NCI-H748 treated with DMSO at 0.1 percent for 48 hours (cell line): ENCODE results near the gene OR6F1.
"Not testable (repeated sequence)": the region's sequence is repeated elsewhere in the genome, so short reads cannot be mapped to it uniquely, and the experiment has no call there.

Experiments
- DNase-seq: peaks from one replicate; lab custom pipeline; 2025; lab: John Stamatoyannopoulos, UW

The OR6F1 gene

DNA sequence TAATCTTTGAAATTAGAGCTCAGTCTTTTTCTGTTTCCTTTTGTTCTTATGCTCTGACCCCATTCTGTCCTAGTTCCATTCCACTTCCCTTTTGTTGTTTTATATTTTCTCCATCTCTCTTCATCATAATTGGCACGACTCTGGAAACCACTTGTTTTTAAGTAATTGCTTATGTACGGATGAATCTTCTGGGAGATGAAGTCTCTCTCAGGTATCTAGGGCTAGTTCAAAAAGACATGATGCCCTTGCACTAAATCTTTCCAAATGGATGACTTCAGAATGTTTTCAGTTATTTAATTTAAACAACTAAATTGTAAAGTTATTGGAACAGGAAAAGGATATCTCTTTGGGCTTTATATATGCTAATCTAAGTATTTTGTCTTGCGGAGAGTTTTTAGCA, at the start of gene OR6F1:
Gene OR6F1 (minus strand): TSS at position 101 of the 400 bp plus-strand sequence. CDS start 3,891 bp downstream, outside the sequence.
- DNase-seq, result no peak

DNA sequence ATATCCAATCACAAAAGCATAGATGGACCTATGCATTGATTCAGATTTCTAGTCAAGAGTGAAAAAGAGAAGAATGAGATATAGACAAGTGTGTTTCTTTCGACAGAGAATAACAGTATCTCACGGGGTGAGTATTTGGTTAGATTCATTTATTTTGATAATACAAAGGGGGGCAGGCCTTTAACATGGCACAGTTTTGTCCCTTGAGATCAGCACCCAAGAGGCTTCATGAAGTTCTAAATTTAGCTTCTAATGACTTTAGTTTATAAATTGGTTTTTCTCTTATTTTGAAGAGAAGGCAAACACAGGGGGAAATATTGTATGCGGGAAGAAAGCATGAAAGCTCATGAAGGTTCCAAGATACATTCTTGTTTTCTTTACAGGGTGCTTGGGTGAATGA, 44.0 kb upstream of the OR6F1 start, which contains the start of gene OR1C1:
Gene OR1C1 (minus strand): TSS at position 101 of the 400 bp plus-strand sequence. CDS start 2,150 bp downstream, outside the sequence.
- DNase-seq, result no peak

DNA sequence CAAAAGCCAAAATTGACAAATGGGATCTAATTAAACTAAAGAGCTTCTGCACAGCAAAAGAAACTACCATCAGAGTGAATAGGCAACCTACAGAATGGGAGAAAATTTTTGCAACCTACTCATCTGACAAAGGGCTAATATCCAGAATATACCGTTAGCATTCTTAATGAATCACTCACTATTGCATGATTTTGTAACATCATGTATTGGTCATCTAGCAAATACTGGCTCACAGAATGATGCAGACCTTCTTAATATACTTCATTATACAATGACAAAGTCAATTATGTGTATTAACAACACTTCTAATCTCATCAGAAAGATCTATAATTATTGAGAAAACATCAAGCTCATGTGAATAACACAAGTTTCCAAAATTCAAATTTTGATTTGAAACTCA, 37.9 kb upstream of the OR6F1 start:
- DNase-seq, result not testable (repeated sequence)

DNA sequence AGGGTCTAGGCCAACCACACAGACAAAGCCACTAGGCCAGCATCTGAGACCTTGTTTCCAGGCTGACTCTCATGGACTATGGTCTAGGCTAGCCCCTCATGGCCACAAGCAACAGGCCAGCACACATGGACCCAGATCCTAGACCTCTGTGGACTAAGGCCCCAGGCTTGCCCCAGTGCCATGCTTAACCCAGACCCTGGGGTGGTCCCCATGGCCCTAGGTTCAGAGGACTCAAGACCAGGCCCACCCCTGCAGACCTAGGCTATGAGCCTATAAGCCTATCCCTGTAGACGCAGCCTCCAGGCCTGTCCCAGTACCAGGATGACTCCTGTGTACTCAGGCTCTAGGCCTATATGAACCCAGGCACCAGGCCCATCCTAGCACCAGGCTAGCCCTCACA, 33.4 kb upstream of the OR6F1 start:
- no peak for DNase-seq

DNA sequence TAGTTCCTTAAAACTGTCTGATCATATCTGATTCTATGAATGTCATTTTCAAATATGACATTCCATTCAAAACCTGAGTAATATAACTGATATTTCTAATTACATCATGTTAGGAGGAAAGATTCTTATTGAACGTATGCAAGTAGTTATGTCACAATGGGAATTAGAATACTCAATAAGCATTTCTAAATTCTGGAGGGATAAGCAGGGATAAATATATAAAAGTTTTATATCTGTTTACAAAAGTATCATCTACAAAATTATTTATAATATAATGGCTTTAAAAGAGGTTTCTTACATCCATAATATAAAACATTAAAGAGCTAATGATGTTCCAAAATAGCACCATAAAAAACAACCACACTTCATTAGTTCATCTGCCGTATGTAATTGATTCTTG, 31.6 kb upstream of the OR6F1 start, which contains the start of gene OR14A2:
Gene OR14A2 (minus strand): TSS at position 101 of the 400 bp plus-strand sequence.
- DNase-seq, result no peak

DNA sequence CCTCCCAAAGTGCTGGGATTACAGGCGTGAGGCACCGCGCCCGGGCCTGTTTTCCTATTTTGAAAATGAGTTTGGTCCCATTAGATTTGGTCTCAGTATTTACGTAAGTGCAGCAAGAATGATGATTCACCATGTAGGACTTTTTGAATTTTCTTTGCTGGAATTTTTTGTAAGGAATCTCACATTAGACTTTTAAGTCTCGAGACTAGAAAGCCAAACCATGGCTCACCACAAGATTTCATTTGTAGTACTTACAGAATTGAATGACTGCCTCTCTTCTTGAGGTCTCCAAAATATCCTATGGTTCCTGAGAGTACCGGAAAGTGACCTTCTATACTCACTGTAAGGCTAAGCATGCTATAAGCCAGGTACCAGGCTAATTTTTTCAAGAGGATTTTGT, 31.2 kb upstream of the OR6F1 start:
- DNase-seq, result no peak

DNA sequence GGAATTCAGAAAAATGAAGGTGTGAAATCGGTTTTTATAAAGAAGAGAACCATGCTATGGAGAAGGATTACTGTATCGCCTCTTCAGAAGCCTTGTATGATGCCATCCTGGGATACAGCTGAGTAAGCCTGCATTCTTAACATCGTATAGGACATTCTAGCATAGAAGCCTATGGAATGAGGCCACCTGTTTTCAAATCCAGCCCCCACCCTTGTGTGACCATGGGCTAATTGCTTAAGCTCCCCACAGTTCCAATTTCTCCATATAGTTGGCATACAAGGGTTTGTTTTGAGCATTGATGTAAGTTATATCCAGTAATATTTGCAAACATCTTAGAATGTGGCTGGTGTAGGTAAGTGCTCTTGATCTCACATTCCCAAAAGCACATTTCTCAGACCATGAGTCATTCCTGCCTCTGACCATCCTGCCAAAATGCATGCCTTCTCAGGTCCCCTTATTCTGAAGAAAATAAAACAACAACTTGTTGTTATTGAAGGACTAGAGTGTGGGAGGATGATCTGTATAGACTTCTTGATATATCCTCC, 30.0 kb upstream of the OR6F1 start:
- no peak for DNase-seq

DNA sequence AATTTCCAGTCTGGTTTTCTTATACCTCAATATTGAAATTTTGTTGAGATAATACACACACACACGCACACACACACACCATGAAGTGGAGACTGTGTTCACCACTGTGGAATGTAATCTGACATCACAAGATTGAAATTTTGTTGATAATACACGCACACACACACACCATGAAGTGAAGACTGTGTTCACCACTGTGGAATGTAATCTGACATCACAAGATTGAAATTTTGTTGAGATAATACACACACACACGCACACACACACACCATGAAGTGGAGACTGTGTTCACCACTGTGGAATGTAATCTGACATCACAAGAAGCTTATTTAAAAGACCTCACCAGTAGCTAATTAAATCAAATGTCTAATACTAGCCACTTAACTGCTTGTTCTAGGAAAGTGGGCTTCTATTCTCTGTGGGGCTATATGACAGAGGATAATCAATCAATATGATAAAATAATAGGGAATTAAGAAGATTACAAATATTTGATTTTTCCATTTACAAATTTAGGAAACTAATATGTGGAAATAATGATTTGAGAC, 25.8 kb upstream of the OR6F1 start:
- not testable (repeated sequence) for DNase-seq

DNA sequence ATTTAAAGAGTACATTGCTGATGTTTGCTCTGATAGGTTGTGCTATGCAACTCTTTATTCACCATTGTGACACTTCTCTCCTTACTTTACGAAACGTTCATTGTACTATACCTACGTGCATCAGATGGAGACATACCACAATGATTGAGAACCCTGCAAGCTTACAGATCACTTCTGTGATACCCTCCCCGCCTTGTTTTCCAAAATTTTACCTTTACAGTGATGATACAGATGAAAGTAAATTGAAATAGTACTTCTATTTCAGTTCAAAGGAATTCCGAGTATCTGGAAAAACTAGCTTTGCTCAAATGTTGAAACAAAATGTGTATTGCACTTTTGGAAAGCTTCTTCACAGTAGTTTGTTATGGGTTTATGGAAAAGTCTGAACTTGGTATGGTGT, 25.3 kb upstream of the OR6F1 start:
- DNase-seq, result no peak

DNA sequence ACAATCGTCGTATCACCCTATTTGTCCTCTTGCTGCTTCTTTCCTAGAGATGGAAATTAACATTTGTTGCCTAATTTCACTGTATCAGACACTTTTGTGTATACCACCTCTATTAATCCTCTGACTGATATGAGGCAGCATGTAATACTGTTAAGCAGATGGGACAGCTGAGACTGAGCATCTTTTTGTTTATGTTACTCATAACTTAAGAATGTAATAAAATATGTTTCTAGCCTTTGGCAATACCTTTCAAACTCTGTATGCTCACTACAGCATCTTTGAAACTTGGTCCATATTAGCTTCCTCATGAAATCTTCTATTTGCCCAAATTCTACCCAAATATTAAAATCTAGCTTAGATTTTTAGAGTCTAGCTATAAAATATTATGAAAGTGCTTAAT, 24.3 kb upstream of the OR6F1 start:
- no peak for DNase-seq

DNA sequence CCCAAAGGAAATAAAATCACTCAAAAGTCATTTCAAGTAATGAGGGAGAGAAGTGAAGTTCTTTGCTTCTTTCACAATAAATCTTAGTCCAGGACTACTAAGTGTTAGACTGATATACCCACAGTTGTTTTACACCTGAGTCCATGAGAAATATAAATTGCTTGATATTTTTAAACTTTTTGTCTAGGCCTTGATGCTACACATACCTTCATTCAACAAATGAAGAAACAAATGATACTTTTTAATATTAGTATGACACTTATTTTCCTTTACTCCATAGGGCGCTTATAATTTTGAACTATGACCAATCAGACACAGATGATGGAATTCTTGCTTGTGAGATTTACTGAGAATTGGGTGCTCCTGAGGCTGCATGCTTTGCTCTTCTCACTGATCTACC, 21.9 kb upstream of the OR6F1 start, which contains the start of gene OR14K1:
Gene OR14K1 (plus strand): TSS at position 301 of the 400 bp plus-strand sequence. CDS start 0 bp downstream, at position 301.
- DNase-seq, result no peak

DNA sequence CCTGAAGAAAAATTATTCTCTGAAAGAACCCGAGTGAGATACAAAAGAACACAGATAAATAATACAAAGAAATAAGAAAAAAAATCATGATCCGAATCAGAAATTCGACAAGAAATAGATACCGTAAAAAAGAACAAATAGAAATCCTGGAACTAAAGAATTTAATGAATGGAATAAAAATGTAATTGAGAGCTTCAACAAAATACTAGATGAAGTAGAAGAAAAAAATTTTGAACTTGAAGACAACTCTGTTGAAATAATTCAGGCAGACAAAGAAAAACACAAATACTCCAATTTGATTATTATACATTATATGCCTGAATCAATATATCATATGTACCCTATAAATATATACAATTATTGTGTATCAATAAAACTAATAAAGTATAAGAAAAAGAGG, 4.8 kb upstream of the OR6F1 start:
- DNase-seq, result no peak

DNA sequence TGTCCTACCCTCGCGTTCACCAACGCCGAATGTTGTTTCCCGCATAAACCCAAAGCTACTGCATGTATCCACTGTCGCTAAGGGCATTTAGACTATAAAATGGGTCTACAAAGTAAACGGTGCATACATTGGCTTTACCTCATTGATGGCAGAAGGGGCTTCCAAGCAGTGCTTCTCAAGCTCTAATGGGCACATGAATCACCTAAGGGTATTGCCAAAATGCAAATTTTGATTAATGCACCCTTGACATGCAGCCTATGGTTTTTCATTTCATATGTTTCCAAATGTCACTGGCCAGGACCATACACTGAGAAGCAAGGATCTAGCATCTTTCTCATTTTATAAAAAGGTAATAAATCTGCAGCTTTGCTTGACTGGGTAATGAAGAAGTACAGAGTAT, 2.7 kb downstream of the OR6F1 start:
- DNase-seq, result no peak

DNA sequence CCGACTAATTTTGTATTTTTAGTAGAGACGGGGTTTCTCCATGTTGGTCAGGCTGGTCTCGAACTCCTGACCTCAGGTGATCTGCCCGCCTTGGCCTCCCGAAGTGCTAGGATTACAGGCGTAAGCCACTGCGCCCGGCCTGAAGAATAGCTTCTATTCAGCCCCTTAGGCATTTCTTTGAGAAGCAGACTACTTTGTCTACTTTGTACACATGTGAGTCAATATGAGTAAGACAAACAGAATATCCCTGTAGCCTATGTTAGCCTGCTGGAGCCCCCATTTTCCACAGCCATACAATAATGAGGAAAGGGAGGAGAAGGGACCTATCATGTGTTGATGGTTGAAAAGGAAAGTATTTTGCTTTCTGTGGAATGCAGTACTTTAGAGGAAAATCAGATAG, 5.8 kb downstream of the OR6F1 start:
- not testable (repeated sequence) for DNase-seq

DNA sequence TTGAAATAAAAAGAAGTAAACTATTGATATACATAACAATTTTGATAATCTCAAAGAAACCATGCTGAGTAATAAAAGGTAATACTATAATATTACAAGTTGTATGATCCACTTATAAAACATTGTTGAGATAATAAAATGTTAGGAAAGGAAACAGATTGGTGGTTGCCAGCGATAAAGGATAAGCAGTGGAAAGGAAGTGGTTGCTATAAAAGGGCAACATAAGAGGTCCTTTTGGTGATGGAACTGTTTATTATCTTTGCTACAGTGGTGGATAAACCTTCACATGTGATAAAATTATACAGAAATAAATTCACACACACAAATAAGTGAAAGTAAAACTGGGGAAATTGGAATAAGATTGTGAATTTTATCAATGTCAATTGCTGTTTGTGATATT, 15.1 kb downstream of the OR6F1 start:
- DNase-seq, result no peak

DNA sequence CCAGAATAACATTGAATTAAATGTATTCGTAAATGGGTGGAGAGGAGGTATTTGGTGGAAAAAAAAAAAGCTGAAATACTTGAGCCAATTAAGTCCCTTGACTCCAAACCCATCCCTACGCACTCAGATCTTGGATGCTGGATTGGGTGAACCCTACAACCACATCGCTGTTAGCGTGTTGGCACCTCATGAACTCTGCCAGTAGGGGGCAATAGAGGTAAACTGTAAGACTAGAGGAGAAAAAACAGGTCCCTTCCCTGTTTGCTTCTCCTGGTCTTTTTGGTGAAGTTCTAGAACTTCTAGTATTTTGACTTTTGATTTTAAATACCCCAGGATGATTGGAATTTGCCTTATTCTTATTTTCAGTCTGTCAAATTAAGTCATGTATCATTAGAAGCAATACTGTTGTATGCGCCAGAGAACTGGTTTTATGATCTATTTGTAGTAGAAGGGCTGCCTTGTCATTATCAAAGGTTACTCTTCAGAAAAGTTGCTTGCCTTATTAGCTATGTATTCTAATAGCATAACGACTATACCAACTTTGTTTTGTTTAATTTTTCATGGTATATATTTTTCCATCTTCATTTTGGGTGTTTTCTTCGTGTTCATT, 35.1 kb downstream of the OR6F1 start:
- DNase-seq, result peak; percentile 24

DNA sequence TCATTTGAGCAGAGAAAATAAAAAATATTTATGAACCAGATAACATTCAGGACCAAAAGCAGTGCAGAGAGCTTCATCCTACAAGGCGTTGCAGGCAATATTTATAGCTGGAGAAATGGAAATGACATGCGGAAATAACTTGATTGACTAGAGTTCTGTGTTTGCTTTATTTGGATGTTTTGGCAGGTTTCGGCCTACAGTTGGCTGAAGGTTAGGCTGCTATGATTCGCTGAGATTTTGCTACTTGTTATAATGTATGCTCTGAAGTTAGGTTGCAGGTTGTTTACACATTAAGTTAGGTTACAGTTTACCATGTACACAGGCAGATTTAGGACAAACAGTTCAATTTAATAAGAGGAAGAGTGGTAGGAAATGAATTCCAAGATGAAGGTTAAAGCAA, 36.3 kb downstream of the OR6F1 start:
- no peak for DNase-seq

DNA sequence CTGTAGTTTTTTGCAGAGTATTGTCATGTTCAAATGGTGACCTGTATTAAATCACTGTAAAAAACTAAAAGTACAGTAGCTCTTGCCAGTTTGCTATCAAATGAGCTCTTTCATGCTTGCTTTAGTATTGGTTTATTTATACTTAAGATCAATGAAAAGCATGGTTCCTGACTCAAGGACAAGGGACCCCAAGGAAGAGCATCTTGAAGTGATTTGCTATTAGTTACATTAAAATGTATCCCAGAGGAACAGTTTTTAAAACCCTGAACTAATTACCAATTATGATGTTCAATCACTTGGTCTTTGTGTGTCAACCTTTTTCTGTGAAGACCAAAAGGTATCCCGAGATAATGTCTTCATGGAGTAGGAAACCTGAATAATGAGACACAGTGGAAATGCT, 36.8 kb downstream of the OR6F1 start, which contains the start of gene OR13G1:
Gene OR13G1 (minus strand): TSS at position 101 of the 400 bp plus-strand sequence. CDS start 6,698 bp downstream, outside the sequence.
- DNase-seq, result no peak

DNA sequence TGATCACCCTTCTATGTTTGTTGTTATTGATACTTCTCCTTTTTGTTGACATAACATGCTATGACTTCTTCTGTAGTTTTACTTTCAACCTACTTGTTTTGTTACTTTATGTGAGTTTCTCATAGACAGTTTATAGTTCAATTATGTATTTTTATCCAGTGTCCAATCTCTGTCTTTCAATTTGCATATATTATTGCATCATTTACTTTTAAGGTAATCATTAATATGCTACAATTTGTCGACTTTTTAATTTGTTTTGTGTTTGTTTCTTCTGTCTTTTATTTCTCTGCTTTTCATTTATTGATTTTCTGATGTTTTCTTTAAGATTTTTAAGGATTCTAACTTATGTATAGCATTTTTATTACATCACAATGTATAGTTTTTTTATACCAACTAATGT, 47.2 kb downstream of the OR6F1 start:
- no peak for DNase-seq
